ENCODE results near the gene KRTAP9-1. TPM values are rescaled to one million over a fixed set of nuclear protein-coding genes. Genes with fewer than 3 reads are reported as not detected.
"Not testable (repeated sequence)": the region's sequence is repeated elsewhere in the genome, so short reads cannot be mapped to it uniquely, and the experiment has no call there.

KRTAP9-1 gene
- not detected for total RNA-seq
- not detected for polyA plus RNA-seq

- POLR2A ChIA-PET (ENCODE audit: partially characterized antibody); H3K4me3 Mint-ChIP-seq; H3K4me1 ChIP-seq (ENCODE audit: insufficient read depth, low read length); DNase-seq; H3K36me3 ChIP-seq (ENCODE audit: insufficient read depth, low read length); H3K27ac ChIP-seq (ENCODE audit: low read depth, low read length); H3K9me3 ChIP-seq (ENCODE audit: control insufficient read depth in 1 of 2, low read length in 2 of 2); H3K27me3 ChIP-seq (ENCODE audit: insufficient read depth, low read length); H3K4me3 ChIP-seq (ENCODE audit: low read length in 2 of 2); H3K36me3 Mint-ChIP-seq; H3K4me1 Mint-ChIP-seq; H3K9me3 Mint-ChIP-seq; H3K27ac Mint-ChIP-seq; CTCF ChIA-PET (ENCODE audit: partially characterized antibody); intact Hi-C loops (cut with micrococcal nuclease): not testable (repeated sequence)
- H3K27me3 Mint-ChIP-seq: peaks cover 9 to 27% of the 10 kb centered on the region in 2 donors
Observed at GRCh38 chr17:41189837-41190318, at the start of gene KRTAP9-1. Gene KRTAP9-1 (plus strand): TSS chr17:41189887. CDS start chr17:41189887, 0 bp downstream.

- Mint-ChIP-seq H3K4me1 (peaks cover 0 to 11% (median 2%) of the 10 kb centered on the region in 4 donors), H3K9me3 (peaks cover 5 to 46% (median 30%) of the 10 kb centered on the region in 8 donors), H3K27me3 (peaks cover 5 to 6% of the 10 kb centered on the region in 2 donors), H3K36me3 (peaks cover 10 to 24% of the 10 kb centered on the region in 2 donors), H3K4me3 (no peak within 1 kb of the TSS), H3K27ac (peak within 1 kb of the TSS in 1 of 7 donors; percentile 4)
- no peak within 1 kb of the TSS for H3K4me3 ChIP-seq (ENCODE audit: low read length in 2 of 2)
- H3K36me3 ChIP-seq (ENCODE audit: insufficient read depth, low read length): no peaks in the 10 kb centered on the region
- H3K4me1 ChIP-seq (ENCODE audit: insufficient read depth, low read length): no peaks in the 10 kb centered on the region
- H3K9me3 ChIP-seq (ENCODE audit: control insufficient read depth in 1 of 2, low read length in 2 of 2): no peaks in the 10 kb centered on the region
- H3K27me3 ChIP-seq (ENCODE audit: insufficient read depth, low read length): no peaks in the 10 kb centered on the region
- POLR2A ChIA-PET (ENCODE audit: partially characterized antibody): interaction anchor here (0.7 to 1.2 kb wide), 3 partner anchors 10 to 168 kb away, joined by 3 read pairs; partner anchors contain the start of gene KRTAP4-2
- no peak for DNase-seq
- CTCF ChIA-PET (ENCODE audit: partially characterized antibody): interaction anchor here (0.6 to 0.8 kb wide), 2 partner anchors 10 to 182 kb away, joined by 3 read pairs; no protein-coding TSS in a partner anchor
- intact Hi-C loops (cut with micrococcal nuclease): no loop called here
- no peak within 1 kb of the TSS for H3K27ac ChIP-seq (ENCODE audit: low read depth, low read length)
Observed at GRCh38 chr17:41140360-41141131, 49.1 kb upstream of the KRTAP9-1 start, which contains the start of gene KRTAP4-6. Gene KRTAP4-6 (minus strand): TSS chr17:41140544. CDS start chr17:41140487, 57 bp downstream.

GRCh38 chr17:41141361-41141760, 48.3 kb upstream of the KRTAP9-1 start:
- ChIA-PET CTCF (ENCODE audit: partially characterized antibody) (interaction anchor here (0.6 to 0.8 kb wide), 2 partner anchors 11 to 181 kb away, joined by 3 read pairs; no protein-coding TSS in a partner anchor), POLR2A (ENCODE audit: partially characterized antibody) (interaction anchor here (0.7 to 1.2 kb wide), 2 partner anchors 10 to 167 kb away, joined by 3 read pairs; no protein-coding TSS in a partner anchor)
- intact Hi-C loops (cut with micrococcal nuclease): no loop called here

GRCh38 chr17:41144846-41145245, 44.8 kb upstream of the KRTAP9-1 start:
- Histone ChIP-seq H3K27me3 (ENCODE audit: insufficient read depth, low read length) (no peaks in the 10 kb centered on the region), H3K4me1 (ENCODE audit: insufficient read depth, low read length) (no peaks in the 10 kb centered on the region), H3K9me3 (ENCODE audit: control insufficient read depth in 1 of 2, low read length in 2 of 2) (no peaks in the 10 kb centered on the region), H3K36me3 (ENCODE audit: insufficient read depth, low read length) (no peaks in the 10 kb centered on the region), H3K4me3 (ENCODE audit: low read length in 2 of 2) (no peak overlapping the region), H3K27ac (ENCODE audit: low read depth, low read length) (no peak overlapping the region)
- Mint-ChIP-seq H3K9me3 (peaks cover 0 to 38% (median 22%) of the 10 kb centered on the region in 8 donors), H3K4me1 (peaks cover 0 to 7% (median under 1%) of the 10 kb centered on the region in 4 donors), H3K4me3 (no peak overlapping the region), H3K36me3 (peaks cover 8 to 16% of the 10 kb centered on the region in 2 donors), H3K27ac (no peak overlapping the region), H3K27me3 (peaks cover 0 to 3% of the 10 kb centered on the region in 2 donors)
- intact Hi-C loops (cut with micrococcal nuclease): no loop called here
- ChIA-PET POLR2A (ENCODE audit: partially characterized antibody) (no interaction called here), CTCF (ENCODE audit: partially characterized antibody) (no interaction called here)
- no peak for DNase-seq

More at GRCh38 chr17:41141361-41141760, 48.3 kb upstream of the KRTAP9-1 start:
- Histone ChIP-seq H3K36me3 (ENCODE audit: insufficient read depth, low read length) (no peaks in the 10 kb centered on the region), H3K4me1 (ENCODE audit: insufficient read depth, low read length) (no peaks in the 10 kb centered on the region), H3K4me3 (ENCODE audit: low read length in 2 of 2) (no peak overlapping the region), H3K27ac (ENCODE audit: low read depth, low read length) (no peak overlapping the region), H3K9me3 (ENCODE audit: control insufficient read depth in 1 of 2, low read length in 2 of 2) (no peaks in the 10 kb centered on the region), H3K27me3 (ENCODE audit: insufficient read depth, low read length) (no peaks in the 10 kb centered on the region)
- Mint-ChIP-seq H3K36me3 (peaks cover 10 to 24% of the 10 kb centered on the region in 2 donors), H3K4me3 (no peak overlapping the region), H3K4me1 (peaks cover 0 to 11% (median 1%) of the 10 kb centered on the region in 4 donors), H3K27me3 (peaks cover 5 to 9% of the 10 kb centered on the region in 2 donors), H3K9me3 (peaks cover 5 to 46% (median 30%) of the 10 kb centered on the region in 8 donors), H3K27ac (no peak overlapping the region)
- no peak for DNase-seq

- no peaks in the 10 kb centered on the region for H3K27me3 ChIP-seq (ENCODE audit: insufficient read depth, low read length)
- peaks cover 0 to 38% (median 22%) of the 10 kb centered on the region in 8 donors for H3K9me3 Mint-ChIP-seq
- POLR2A ChIA-PET (ENCODE audit: partially characterized antibody): no interaction called here
- CTCF ChIA-PET (ENCODE audit: partially characterized antibody): no interaction called here
- H3K27ac ChIP-seq (ENCODE audit: low read depth, low read length): no peak overlapping the region
- H3K27ac Mint-ChIP-seq: no peak overlapping the region
- no peak overlapping the region for H3K4me3 ChIP-seq (ENCODE audit: low read length in 2 of 2)
- intact Hi-C loops (cut with micrococcal nuclease): no loop called here
- H3K4me1 ChIP-seq (ENCODE audit: insufficient read depth, low read length): no peaks in the 10 kb centered on the region
- H3K36me3 ChIP-seq (ENCODE audit: insufficient read depth, low read length): no peaks in the 10 kb centered on the region
- no peak overlapping the region for H3K4me3 Mint-ChIP-seq
- no peaks in the 10 kb centered on the region for H3K9me3 ChIP-seq (ENCODE audit: control insufficient read depth in 1 of 2, low read length in 2 of 2)
- no peak for DNase-seq
- peaks cover 0 to 3% of the 10 kb centered on the region in 2 donors for H3K27me3 Mint-ChIP-seq
- peaks cover 0 to 6% (median under 1%) of the 10 kb centered on the region in 4 donors for H3K4me1 Mint-ChIP-seq
- peaks cover 8 to 16% of the 10 kb centered on the region in 2 donors for H3K36me3 Mint-ChIP-seq
Observed at GRCh38 chr17:41145261-41145660, 44.4 kb upstream of the KRTAP9-1 start.

GRCh38 chr17:41147531-41148204, 42.0 kb upstream of the KRTAP9-1 start:
- no peak for DNase-seq
- peaks cover 0 to 3% of the 10 kb centered on the region in 2 donors for H3K27me3 Mint-ChIP-seq
- peak overlapping the region in 1 of 7 donors; percentile 76 for H3K27ac Mint-ChIP-seq
- H3K4me1 ChIP-seq (ENCODE audit: insufficient read depth, low read length): no peaks in the 10 kb centered on the region
- ChIA-PET CTCF (ENCODE audit: partially characterized antibody) (interaction anchor here (1.3 kb wide), 1 partner anchor 175 kb away, joined by 4 read pairs; no protein-coding TSS in a partner anchor), POLR2A (ENCODE audit: partially characterized antibody) (no interaction called here)
- no peak overlapping the region for H3K27ac ChIP-seq (ENCODE audit: low read depth, low read length)
- peaks cover 7 to 8% of the 10 kb centered on the region in 2 donors for H3K36me3 Mint-ChIP-seq
- intact Hi-C loops (cut with micrococcal nuclease): no loop called here
- no peaks in the 10 kb centered on the region for H3K36me3 ChIP-seq (ENCODE audit: insufficient read depth, low read length)
- H3K4me3 ChIP-seq (ENCODE audit: low read length in 2 of 2): no peak overlapping the region
- peaks cover 0 to 24% (median 13%) of the 10 kb centered on the region in 8 donors for H3K9me3 Mint-ChIP-seq
- H3K4me3 Mint-ChIP-seq: no peak overlapping the region
- peaks cover 0 to 1% (median 0%) of the 10 kb centered on the region in 4 donors for H3K4me1 Mint-ChIP-seq
- no peaks in the 10 kb centered on the region for H3K27me3 ChIP-seq (ENCODE audit: insufficient read depth, low read length)
- H3K9me3 ChIP-seq (ENCODE audit: control insufficient read depth in 1 of 2, low read length in 2 of 2): no peaks in the 10 kb centered on the region

All from CD4-positive, alpha-beta memory T cell (primary cell).